SK-N-SH treated with all-trans-retinoic acid at 6 μM for 48 hours (cell line): Measurements from ENCODE around the gene IZUMO2.

Source experiments
- ATAC-seq: fragments of 200-7000 bp; cut with Tn5 transposase; 3 replicates; pipeline ENCODE4 v1.9.1; 2020; ENCODE audit warnings: mild to moderate bottlenecking, moderate library complexity
- ARNTL ChIP-seq: fragments of 450-650 bp; formaldehyde crosslinking; IDR thresholded peaks from 2 replicates; pipeline ENCODE4 v1.5.0; 2020; ENCODE audit warnings: low read depth, mild to moderate bottlenecking, moderate library complexity, borderline replicate concordance
- BACH2 ChIP-seq: fragments of 250-450 bp; sonication (Bioruptor Pico); IDR thresholded peaks from 2 replicates; pipeline ENCODE4 v1.9.0; 2021; ENCODE audit warnings: mild to moderate bottlenecking, borderline replicate concordance
- CREB5 ChIP-seq: fragments of 250-450 bp; sonication (Bioruptor Pico); IDR thresholded peaks from 2 replicates; pipeline ENCODE4 v1.5.1; 2020; ENCODE audit warnings: low read depth, mild to moderate bottlenecking, moderate library complexity
- CSDC2 ChIP-seq: fragments of 250-450 bp; sonication (Bioruptor Pico); IDR thresholded peaks from 2 replicates; pipeline ENCODE4 v1.5.0; 2020; ENCODE audit warnings: mild to moderate bottlenecking, moderate library complexity
- CSRNP3 ChIP-seq: fragments of 250-450 bp; sonication (Bioruptor Pico); IDR thresholded peaks from 2 replicates; pipeline ENCODE4 v1.5.1; 2021; ENCODE audit warnings: mild to moderate bottlenecking, moderate library complexity
- ESRRG ChIP-seq: fragments of 250-450 bp; sonication (Bioruptor Pico); IDR thresholded peaks from 2 replicates; pipeline ENCODE4 v1.6.1; 2021; ENCODE audit warnings: mild to moderate bottlenecking
- ISL1 ChIP-seq: fragments of 250-450 bp; sonication (Bioruptor Pico); IDR thresholded peaks from 2 replicates; pipeline ENCODE4 v2.1.2; 2022; ENCODE audit warnings: mild to moderate bottlenecking, moderate library complexity
- OSR1 ChIP-seq: fragments of 250-450 bp; sonication (Bioruptor Pico); IDR thresholded peaks from 2 replicates; pipeline ENCODE4 v1.8.0; 2022; ENCODE audit warnings: moderate library complexity, mild to moderate bottlenecking, inconsistent platforms
- PATZ1 ChIP-seq: fragments of 250-450 bp; sonication (Bioruptor Pico); IDR thresholded peaks from 2 replicates; pipeline ENCODE4 v1.8.0; 2020; ENCODE audit warnings: mild to moderate bottlenecking, moderate library complexity, borderline replicate concordance
- POU6F1 ChIP-seq: fragments of 250-450 bp; sonication (Bioruptor Pico); IDR thresholded peaks from 2 replicates; pipeline ENCODE4 v1.8.0; 2021; ENCODE audit warnings: low read depth, mild to moderate bottlenecking, moderate library complexity, borderline replicate concordance
- PPARA ChIP-seq: fragments of 250-450 bp; sonication (Bioruptor Pico); IDR thresholded peaks from 2 replicates; pipeline ENCODE4 v1.5.0; 2020; ENCODE audit warnings: mild to moderate bottlenecking, borderline replicate concordance
- RARB ChIP-seq: fragments of 250-450 bp; sonication (Bioruptor Pico); IDR thresholded peaks from 2 replicates; pipeline ENCODE4 v1.8.0; 2021; ENCODE audit warnings: mild to moderate bottlenecking, moderate library complexity
- SNAI2 ChIP-seq: fragments of 250-450 bp; sonication (Bioruptor Pico); IDR thresholded peaks from 2 replicates; pipeline ENCODE4 v1.5.0; 2020; ENCODE audit warnings: mild to moderate bottlenecking, moderate library complexity
- TCF4 ChIP-seq: fragments of 250-450 bp; sonication (Bioruptor Pico); IDR thresholded peaks from 2 replicates; pipeline ENCODE4 v1.8.0; 2021; ENCODE audit warnings: mild to moderate bottlenecking, moderate library complexity, borderline replicate concordance
- TOX ChIP-seq: fragments of 250-450 bp; sonication (Bioruptor Pico); IDR thresholded peaks from 2 replicates; pipeline ENCODE4 v1.8.0; 2021; ENCODE audit warnings: mild to moderate bottlenecking, moderate library complexity, borderline replicate concordance
- TSHZ2 ChIP-seq: fragments of 250-450 bp; sonication (Bioruptor Pico); IDR thresholded peaks from 2 replicates; pipeline ENCODE4 v1.5.0; 2020; ENCODE audit warnings: mild to moderate bottlenecking, moderate library complexity
- ZC3H10 ChIP-seq: fragments of 250-450 bp; sonication (Bioruptor Pico); IDR thresholded peaks from 2 replicates; pipeline ENCODE4 v1.5.1; 2021; ENCODE audit warnings: mild to moderate bottlenecking, moderate library complexity
- ZFP3 ChIP-seq: fragments of 250-450 bp; sonication (Bioruptor Pico); IDR thresholded peaks from 2 replicates; pipeline ENCODE4 v1.5.0; 2020; ENCODE audit warnings: mild to moderate bottlenecking, moderate library complexity
- ZFP30 ChIP-seq: fragments of 450-650 bp; formaldehyde crosslinking; IDR thresholded peaks from 2 replicates; pipeline ENCODE4 v1.5.0; 2022; ENCODE audit warnings: mild to moderate bottlenecking, moderate library complexity
- ZNF565 ChIP-seq: fragments of 450-650 bp; formaldehyde crosslinking; conservative IDR thresholded peaks from 2 replicates; pipeline ENCODE4 v1.5.0; 2020; ENCODE audit warnings: low read depth, mild to moderate bottlenecking, moderate library complexity
- ZNF70 ChIP-seq: fragments of 450-650 bp; formaldehyde crosslinking; IDR thresholded peaks from 2 replicates; pipeline ENCODE4 v1.5.0; 2020; ENCODE audit warnings: mild to moderate bottlenecking, moderate library complexity

Gene IZUMO2

GRCh38 chr19:50173127-50173526 is 10.0 kb upstream of the IZUMO2 start (continued):
- TF ChIP-seq PATZ1 (CRISPR knock-in tag) (no peak), BACH2 (no peak)
- TF ChIP-seq, all 23 proteins: peak for 0

GRCh38 chr19:50172726-50173125 is 9.6 kb upstream of the IZUMO2 start:
- TF ChIP-seq POU6F1 (CRISPR knock-in tag) (no peak), TCF4 (CRISPR knock-in tag) (no peak)
- no peak for ATAC-seq

- TF ChIP-seq OSR1 (CRISPR knock-in tag): no peak
- no peak for TF ChIP-seq CSDC2 (CRISPR knock-in tag)
- no peak for TF ChIP-seq ZFP30 (CRISPR knock-in tag)
- no peak for TF ChIP-seq PPARA
- TF ChIP-seq ARNTL (CRISPR knock-in tag): no peak
- no peak for TF ChIP-seq ZNF565
- TF ChIP-seq PATZ1 (CRISPR knock-in tag): no peak
- no peak for TF ChIP-seq TSHZ2
- TF ChIP-seq RARB: no peak
- no peak for TF ChIP-seq ESRRG (CRISPR knock-in tag)
- no peak for TF ChIP-seq ZNF70
- no peak for ATAC-seq
Measured at GRCh38 chr19:50171752-50172151, 8.7 kb upstream of the IZUMO2 start.

GRCh38 chr19:50167314-50167721 is 4.2 kb upstream of the IZUMO2 start:
- no peak for ATAC-seq
- TF ChIP-seq CSRNP3 (CRISPR knock-in tag): no peak
- no peak for TF ChIP-seq TOX (CRISPR knock-in tag)
- TF ChIP-seq ZFP30 (CRISPR knock-in tag): no peak
- no peak for TF ChIP-seq RARB
- no peak for TF ChIP-seq PPARA
- TF ChIP-seq TCF4 (CRISPR knock-in tag): no peak
- TF ChIP-seq ZNF565: no peak
- no peak for TF ChIP-seq SNAI2 (CRISPR knock-in tag)
- TF ChIP-seq ISL1 (CRISPR knock-in tag): no peak
- TF ChIP-seq ZC3H10: no peak
- TF ChIP-seq CREB5: no peak
- TF ChIP-seq ZFP3 (CRISPR knock-in tag): no peak
- no peak for TF ChIP-seq POU6F1 (CRISPR knock-in tag)
- no peak for TF ChIP-seq PATZ1 (CRISPR knock-in tag)
- no peak for TF ChIP-seq BACH2
